Measurements from ENCODE around the gene TBC1D30.
A peak's percentile ranks its signal among the peaks of the same experiment; 100 is the strongest.
"Not testable (repeated sequence)": the region's sequence is repeated elsewhere in the genome, so short reads cannot be mapped to it uniquely, and the experiment has no call there.

Gene TBC1D30

GRCh38 chr12:64806173-64806572 is 18.3 kb upstream of the TBC1D30 start:
- no peak for DNase-seq

GRCh38 chr12:64806593-64807460 is 17.6 kb upstream of the TBC1D30 start:
- no peak for DNase-seq

GRCh38 chr12:64808110-64808509 is 16.3 kb upstream of the TBC1D30 start:
- no peak for DNase-seq

- DNase-seq = no peak
Observed at GRCh38 chr12:64810831-64811230, 13.6 kb upstream of the TBC1D30 start.

GRCh38 chr12:64813723-64814122 is 10.7 kb upstream of the TBC1D30 start:
- DNase-seq = no peak

- DNase-seq = no peak
Observed at GRCh38 chr12:64814432-64814831, 10.0 kb upstream of the TBC1D30 start.

- no peak for DNase-seq
Observed at GRCh38 chr12:64819816-64820402, 4.5 kb upstream of the TBC1D30 start.

GRCh38 chr12:64820593-64820992 is 3.9 kb upstream of the TBC1D30 start:
- DNase-seq = no peak

- no peak for DNase-seq
Observed at GRCh38 chr12:64821116-64821630, 3.3 kb upstream of the TBC1D30 start.

GRCh38 chr12:64824130-64824499 is 332 bp upstream of the TBC1D30 start:
- DNase-seq = no peak

GRCh38 chr12:64825143-64826021 is 935 bp downstream of the TBC1D30 start:
- DNase-seq = peak in 1 of 2 donors; percentile 19

GRCh38 chr12:64826234-64826633 is 1.8 kb downstream of the TBC1D30 start:
- DNase-seq = peak in 1 of 2 donors; percentile 5

- DNase-seq = no peak
Observed at GRCh38 chr12:64828713-64829112, 4.3 kb downstream of the TBC1D30 start.

- no peak for DNase-seq
Observed at GRCh38 chr12:64833928-64834327, 9.5 kb downstream of the TBC1D30 start.

GRCh38 chr12:64835901-64836300 is 11.5 kb downstream of the TBC1D30 start:
- DNase-seq = no peak

- DNase-seq = no peak
Observed at GRCh38 chr12:64836856-64837255, 12.4 kb downstream of the TBC1D30 start.

- DNase-seq = no peak
Observed at GRCh38 chr12:64837427-64837826, 13.0 kb downstream of the TBC1D30 start.

- no peak for DNase-seq
Observed at GRCh38 chr12:64840119-64840518, 15.7 kb downstream of the TBC1D30 start.

GRCh38 chr12:64840949-64841717 is 16.7 kb downstream of the TBC1D30 start:
- no peak for DNase-seq

- not testable (repeated sequence) for DNase-seq
Observed at GRCh38 chr12:64848409-64848808, 24.0 kb downstream of the TBC1D30 start.

- no peak for DNase-seq
Observed at GRCh38 chr12:64858882-64859605, 34.6 kb downstream of the TBC1D30 start.

Data from activated CD4-positive, alpha-beta T cell treated with anti-CD3 and anti-CD28 coated beads for 4 hours (primary cell).